Upper lobe of left lung (tissue), 4 donors: ENCODE data around the gene SIGLEC1.

Source experiments
- CTCF ChIP-seq, 6 experiments: fragments of 450-650 bp in 4 of 6; fragments of 200-600 bp in 2 of 6; sonication (generic) in 2 of 6; IDR thresholded peaks; one replicate each; pipeline ENCODE4 v1.5.1; 2016 to 2019; ENCODE audit warnings: antibody characterized with exemption in 6 of 6
- POLR2A ChIP-seq, 4 donors: fragments of 450-650 bp; IDR thresholded peaks; one replicate each; pipeline ENCODE4 v1.5.1; 2016 to 2017; ENCODE audit warnings: antibody characterized with exemption in 4 of 4, mild to moderate bottlenecking in 2 of 4
- POLR2AphosphoS5 ChIP-seq, 2 donors: sonication (generic); formaldehyde crosslinking; IDR thresholded peaks; one replicate each; pipeline ENCODE4 v1.5.1; 2017; ENCODE audit warnings: antibody characterized with exemption in 2 of 2

- no peak for TF ChIP-seq CTCF (IDR thresholded peaks at IDR 0.05)
- TF ChIP-seq POLR2A (IDR thresholded peaks at IDR 0.05), result no peak
- no peak for TF ChIP-seq POLR2AphosphoS5 (IDR thresholded peaks at IDR 0.05)
Measured at GRCh38 chr20:3755814-3756480, 43.5 kb upstream of the SIGLEC1 start.
